Panc1 (cell line): ENCODE results near the gene BBX. TPM values are rescaled to one million over a fixed set of nuclear protein-coding genes. Genes with fewer than 3 reads are reported as not detected.
"Not testable (repeated sequence)": the region's sequence is repeated elsewhere in the genome, so short reads cannot be mapped to it uniquely, and the experiment has no call there.

Experiments
- ATAC-seq: fragments of 200-7000 bp; cut with Tn5 transposase; 2 replicates; pipeline ENCODE4 v1.9.1; 2020; ENCODE audit warnings: mild to moderate bottlenecking, moderate library complexity
- BruUV-seq: library from RNA; stranded (reverse); fragments of 400-500 nt; replicated peaks from 2 replicates; lab custom pipeline; 2021; lab: Mats Ljungman, UMichigan
- CTCF ChIA-PET: fragments of 300-600 bp; sonication (Branson Sonifier 250); formaldehyde crosslinking; loops from one replicate; lab custom pipeline; 2022; ENCODE audit warnings: antibody characterized with exemption; lab: Charles Lee
- POLR2A ChIA-PET: fragments of 300-600 bp; sonication (Branson Sonifier 250); formaldehyde crosslinking; loops from one replicate; lab custom pipeline; 2022; ENCODE audit warnings: antibody characterized with exemption; lab: Charles Lee
- DNase-seq: peaks from one replicate; pipeline ENCODE4 v3.0.0-alpha.2; 2010; ENCODE audit warnings: low read depth, low spot score
- H3K27ac ChIP-seq: 2 replicates; pipeline ENCODE4 v1.5.1; 2011; ENCODE audit warnings: mild to moderate bottlenecking, low read length, inconsistent platforms
- H3K27me3 ChIP-seq: fragments of 200-500 bp; sonication (Bioruptor generic); 2 replicates; pipeline ENCODE4 v1.6.0; 2014; ENCODE audit warnings: low read length, inconsistent platforms; ENCODE audit not compliant: control insufficient read depth, insufficient read depth
- H3K36me3 ChIP-seq: fragments of 200-500 bp; sonication (Bioruptor generic); 2 replicates; pipeline ENCODE4 v1.5.1; 2014; ENCODE audit warnings: inconsistent platforms, mild to moderate bottlenecking, low read length, moderate library complexity; ENCODE audit not compliant: control insufficient read depth, insufficient read depth
- H3K4me1 ChIP-seq: 2 replicates; pipeline ENCODE4 v1.5.1; 2011; ENCODE audit warnings: inconsistent platforms, mild to moderate bottlenecking, low read length, moderate library complexity; ENCODE audit not compliant: control insufficient read depth, insufficient read depth
- H3K4me3 ChIP-seq, 2 experiments: 2 replicates each; pipeline ENCODE4 v1.5.1; 2011 to 2012; ENCODE audit warnings: low read depth in 2 of 2, low read length in 2 of 2, mild to moderate bottlenecking in 2 of 2, inconsistent platforms in 1 of 2, moderate library complexity in 1 of 2
- H3K9me3 ChIP-seq: fragments of 200-500 bp; sonication (Bioruptor generic); 2 replicates; pipeline ENCODE4 v1.5.1; 2014; ENCODE audit warnings: low read depth, mild to moderate bottlenecking, inconsistent platforms, low read length, moderate library complexity; ENCODE audit not compliant: control insufficient read depth, insufficient read depth
- POLR2AphosphoS5 ChIP-seq: IDR thresholded peaks from 2 replicates; pipeline ENCODE4 v1.6.1; 2012; ENCODE audit warnings: mild to moderate bottlenecking, low read depth, low read length, moderate library complexity
- SIN3A ChIP-seq: IDR thresholded peaks from 2 replicates; pipeline ENCODE4 v1.6.1; 2012; ENCODE audit warnings: low read depth, mild to moderate bottlenecking, low read length, moderate library complexity, borderline replicate concordance; ENCODE audit not compliant: insufficient read depth
- TCF7L2 ChIP-seq: IDR thresholded peaks from 2 replicates; pipeline ENCODE4 v1.6.1; 2011; ENCODE audit warnings: mild to moderate bottlenecking, low read depth, low read length, inconsistent platforms
- in situ Hi-C: cut with HindIII; loops from 2 replicates; pipeline ENCODE4 v1.10.0; 2016; ENCODE audit warnings: low sequenced_read_pairs, low pct_unique_long_range_greater_than_20kb
- intact Hi-C: fragments of 100-400 bp; cut with micrococcal nuclease; formaldehyde crosslinking; loops from one replicate; pipeline ENCODE4 v1.10.0; 2022; ENCODE audit not compliant: unreplicated experiment
- total RNA-seq: library from RNA; stranded (reverse); gene quantifications from one replicate; pipeline ENCODE4 v1.2.1, GENCODE V29; 2021; ENCODE audit not compliant: unreplicated experiment
- TF ChIP-seq, protein P1 (sequence below), 2 experiments: IDR thresholded peaks; 2 replicates each; pipeline ENCODE4 v1.6.1; 2011 to 2012; ENCODE audit warnings: low read depth in 2 of 2, control low read depth in 1 of 2, low read length in 1 of 2, mild to moderate bottlenecking in 1 of 2, moderate library complexity in 1 of 2; ENCODE audit not compliant: insufficient read depth in 1 of 2
- TF ChIP-seq, protein P2 (sequence below): fragments of 450-650 bp; IDR thresholded peaks from 2 replicates; pipeline ENCODE4 v1.5.1; 2017; ENCODE audit warnings: mild to moderate bottlenecking

Gene BBX
- total RNA-seq, 1 experiment from 2014 or later = 28.5 TPM

DNA sequence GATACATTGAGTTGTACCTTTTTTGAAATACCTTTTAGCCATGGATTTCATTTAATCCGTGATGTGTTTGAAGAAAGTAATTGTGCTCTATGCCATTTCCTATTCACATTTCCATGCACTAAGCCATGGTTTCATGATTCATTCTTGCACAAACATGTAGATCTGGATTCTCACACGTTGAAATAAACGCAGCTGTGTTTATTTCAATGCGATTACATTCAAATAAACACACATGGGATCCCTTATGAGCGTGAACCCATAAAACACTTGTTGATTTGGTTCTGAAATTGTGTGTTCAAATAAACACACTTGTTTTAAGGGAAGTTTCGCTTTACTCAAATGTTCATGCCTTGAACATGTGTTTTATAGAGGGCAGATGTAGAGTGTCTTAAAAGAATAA, 39.2 kb downstream of the BBX start:
- H3K9me3 ChIP-seq = no peaks in the 10 kb centered on the region
- ATAC-seq (no peak), DNase-seq (no peak)
- H3K27ac ChIP-seq = no peak overlapping the region
- in situ Hi-C loops (no loop called here), intact Hi-C loops (no loop called here)
- no peak overlapping the region for H3K4me3 ChIP-seq
- ChIA-PET POLR2A (no interaction called here), CTCF (no interaction called here)
- no peaks in the 10 kb centered on the region for H3K4me1 ChIP-seq
- TF ChIP-seq SIN3A (no peak), TCF7L2 (no peak), POLR2AphosphoS5 (no peak)
- TF ChIP-seq, protein P1, sequence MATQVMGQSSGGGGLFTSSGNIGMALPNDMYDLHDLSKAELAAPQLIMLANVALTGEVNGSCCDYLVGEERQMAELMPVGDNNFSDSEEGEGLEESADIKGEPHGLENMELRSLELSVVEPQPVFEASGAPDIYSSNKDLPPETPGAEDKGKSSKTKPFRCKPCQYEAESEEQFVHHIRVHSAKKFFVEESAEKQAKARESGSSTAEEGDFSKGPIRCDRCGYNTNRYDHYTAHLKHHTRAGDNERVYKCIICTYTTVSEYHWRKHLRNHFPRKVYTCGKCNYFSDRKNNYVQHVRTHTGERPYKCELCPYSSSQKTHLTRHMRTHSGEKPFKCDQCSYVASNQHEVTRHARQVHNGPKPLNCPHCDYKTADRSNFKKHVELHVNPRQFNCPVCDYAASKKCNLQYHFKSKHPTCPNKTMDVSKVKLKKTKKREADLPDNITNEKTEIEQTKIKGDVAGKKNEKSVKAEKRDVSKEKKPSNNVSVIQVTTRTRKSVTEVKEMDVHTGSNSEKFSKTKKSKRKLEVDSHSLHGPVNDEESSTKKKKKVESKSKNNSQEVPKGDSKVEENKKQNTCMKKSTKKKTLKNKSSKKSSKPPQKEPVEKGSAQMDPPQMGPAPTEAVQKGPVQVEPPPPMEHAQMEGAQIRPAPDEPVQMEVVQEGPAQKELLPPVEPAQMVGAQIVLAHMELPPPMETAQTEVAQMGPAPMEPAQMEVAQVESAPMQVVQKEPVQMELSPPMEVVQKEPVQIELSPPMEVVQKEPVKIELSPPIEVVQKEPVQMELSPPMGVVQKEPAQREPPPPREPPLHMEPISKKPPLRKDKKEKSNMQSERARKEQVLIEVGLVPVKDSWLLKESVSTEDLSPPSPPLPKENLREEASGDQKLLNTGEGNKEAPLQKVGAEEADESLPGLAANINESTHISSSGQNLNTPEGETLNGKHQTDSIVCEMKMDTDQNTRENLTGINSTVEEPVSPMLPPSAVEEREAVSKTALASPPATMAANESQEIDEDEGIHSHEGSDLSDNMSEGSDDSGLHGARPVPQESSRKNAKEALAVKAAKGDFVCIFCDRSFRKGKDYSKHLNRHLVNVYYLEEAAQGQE (IDR thresholded peaks at IDR 0.05; ENCODE audit: insufficient read depth in 1 of 2, low read depth in 2 of 2, low read length in 1 of 2) = no peak
- TF ChIP-seq, protein P2, sequence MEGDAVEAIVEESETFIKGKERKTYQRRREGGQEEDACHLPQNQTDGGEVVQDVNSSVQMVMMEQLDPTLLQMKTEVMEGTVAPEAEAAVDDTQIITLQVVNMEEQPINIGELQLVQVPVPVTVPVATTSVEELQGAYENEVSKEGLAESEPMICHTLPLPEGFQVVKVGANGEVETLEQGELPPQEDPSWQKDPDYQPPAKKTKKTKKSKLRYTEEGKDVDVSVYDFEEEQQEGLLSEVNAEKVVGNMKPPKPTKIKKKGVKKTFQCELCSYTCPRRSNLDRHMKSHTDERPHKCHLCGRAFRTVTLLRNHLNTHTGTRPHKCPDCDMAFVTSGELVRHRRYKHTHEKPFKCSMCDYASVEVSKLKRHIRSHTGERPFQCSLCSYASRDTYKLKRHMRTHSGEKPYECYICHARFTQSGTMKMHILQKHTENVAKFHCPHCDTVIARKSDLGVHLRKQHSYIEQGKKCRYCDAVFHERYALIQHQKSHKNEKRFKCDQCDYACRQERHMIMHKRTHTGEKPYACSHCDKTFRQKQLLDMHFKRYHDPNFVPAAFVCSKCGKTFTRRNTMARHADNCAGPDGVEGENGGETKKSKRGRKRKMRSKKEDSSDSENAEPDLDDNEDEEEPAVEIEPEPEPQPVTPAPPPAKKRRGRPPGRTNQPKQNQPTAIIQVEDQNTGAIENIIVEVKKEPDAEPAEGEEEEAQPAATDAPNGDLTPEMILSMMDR = no peak
- no peaks in the 10 kb centered on the region for H3K27me3 ChIP-seq
- no peaks in the 10 kb centered on the region for H3K36me3 ChIP-seq
- BruUV-seq = no TSS peak

DNA sequence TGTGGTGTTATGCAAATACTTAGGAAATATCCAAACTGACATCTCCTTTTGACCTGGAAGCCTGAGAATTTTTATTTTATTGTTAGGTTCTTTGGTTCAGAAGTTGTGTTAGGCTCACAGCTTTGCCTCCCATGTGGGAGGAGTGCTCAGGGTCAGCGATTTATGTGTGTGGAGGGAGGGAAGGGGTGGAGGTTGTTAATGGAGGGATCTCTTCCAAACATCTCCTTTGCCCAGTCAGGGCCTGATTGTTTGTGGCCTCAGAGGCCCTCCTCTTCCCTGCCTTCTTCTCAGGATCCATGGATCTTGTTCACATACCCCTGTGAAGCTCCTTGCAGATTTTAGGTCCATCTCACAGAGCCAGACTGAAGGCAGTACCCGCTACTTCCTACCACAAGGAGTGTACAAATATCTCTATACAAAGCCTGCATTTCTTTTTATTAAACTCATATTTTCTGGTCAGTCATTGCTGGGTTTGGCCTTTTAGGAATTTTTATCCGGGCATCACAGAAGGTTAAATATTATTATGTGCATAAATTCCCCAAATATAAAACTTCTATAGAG, 40.3 kb downstream of the BBX start:
- intact Hi-C loops (no loop called here), in situ Hi-C loops (no loop called here)
- no peaks in the 10 kb centered on the region for H3K4me1 ChIP-seq
- no peaks in the 10 kb centered on the region for H3K36me3 ChIP-seq
- H3K4me3 ChIP-seq = no peak overlapping the region
- CTCF ChIA-PET = no interaction called here
- POLR2A ChIA-PET = no interaction called here
- no peak overlapping the region for H3K27ac ChIP-seq
- H3K9me3 ChIP-seq = no peaks in the 10 kb centered on the region
- BruUV-seq = no TSS peak
- no peak for ATAC-seq
- no peaks in the 10 kb centered on the region for H3K27me3 ChIP-seq
- DNase-seq = no peak
- TF ChIP-seq, protein P1 (IDR thresholded peaks at IDR 0.05; ENCODE audit: insufficient read depth in 1 of 2, low read depth in 2 of 2, low read length in 1 of 2) = no peak
- no peak for TF ChIP-seq TCF7L2

DNA sequence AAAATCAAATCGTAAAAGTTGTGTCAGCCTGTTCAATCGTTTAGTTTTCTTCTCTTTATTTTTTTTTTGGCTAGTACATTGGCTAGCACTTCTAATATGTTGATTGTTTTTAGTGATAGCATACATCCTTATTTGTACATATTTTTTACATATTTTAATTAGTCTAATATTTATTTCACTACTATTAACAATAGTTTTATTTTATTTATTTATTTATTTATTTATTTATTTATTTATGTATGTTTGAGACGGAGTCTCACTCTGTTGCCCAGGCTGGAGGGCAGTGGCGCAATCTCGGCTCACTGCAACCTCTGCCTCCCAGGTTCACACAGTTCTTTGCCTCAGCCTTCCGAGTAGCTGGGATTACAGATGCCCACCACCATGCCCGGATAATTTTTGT, 42.5 kb downstream of the BBX start:
- H3K27me3 ChIP-seq, H3K4me1 ChIP-seq, H3K9me3 ChIP-seq, BruUV-seq, H3K36me3 ChIP-seq, ATAC-seq, CTCF ChIA-PET, in situ Hi-C loops, H3K27ac ChIP-seq, intact Hi-C loops, POLR2A ChIA-PET, DNase-seq, H3K4me3 ChIP-seq: not testable (repeated sequence)

DNA sequence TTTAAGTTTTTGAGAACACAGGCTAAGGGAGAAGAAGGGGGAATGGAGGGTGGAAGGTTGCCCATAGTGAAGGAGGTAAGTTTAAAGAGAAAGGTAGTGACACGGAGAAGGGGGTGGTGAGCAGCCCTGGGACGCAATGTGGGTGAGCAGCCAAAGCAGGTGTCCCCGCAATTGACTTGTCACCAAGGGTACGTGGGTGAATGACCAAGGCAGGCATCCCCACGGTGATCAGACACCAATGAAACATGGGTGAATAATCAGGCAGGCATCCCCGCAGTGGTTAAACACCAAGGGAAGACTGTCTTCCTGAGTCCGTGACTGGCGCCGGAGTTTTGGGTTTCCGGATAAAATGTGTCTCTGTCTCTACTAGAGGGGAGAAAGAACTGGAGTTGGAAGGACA, 48.3 kb downstream of the BBX start:
- intact Hi-C loops = loop anchor here (5.0 to 10.0 kb wide), 2 partner anchors 171 to 354 kb away; no protein-coding TSS in a partner anchor
- BruUV-seq, H3K9me3 ChIP-seq, H3K4me1 ChIP-seq, ATAC-seq, in situ Hi-C loops, H3K4me3 ChIP-seq, CTCF ChIA-PET, H3K36me3 ChIP-seq, H3K27ac ChIP-seq, H3K27me3 ChIP-seq, DNase-seq, POLR2A ChIA-PET: not testable (repeated sequence)
